Memory B cell (primary cell): ENCODE results near the gene HOMEZ.
"Not testable (repeated sequence)": the region's sequence is repeated elsewhere in the genome, so short reads cannot be mapped to it uniquely, and the experiment has no call there.

Source experiments
- ATAC-seq: fragments of 150-1000 bp; cut with Tn5 transposase; 2 replicates; pipeline ENCODE4 v1.10.0; 2021; ENCODE audit warnings: low read depth, mild to moderate bottlenecking, moderate library complexity
- DNase-seq, 2 donors: peaks; one replicate each; pipeline ENCODE4 v3.0.0; 2022; ENCODE audit warnings: low spot score in 2 of 2
- H3K27ac Mint-ChIP-seq: one replicate; pipeline ENCODE4 v1.8.0; 2022; ENCODE audit warnings: mild to moderate bottlenecking, moderate library complexity, mixed read lengths
- H3K27me3 Mint-ChIP-seq: one replicate; pipeline ENCODE4 v1.8.0; 2022; ENCODE audit warnings: mixed read lengths
- H3K36me3 Mint-ChIP-seq: one replicate; pipeline ENCODE4 v1.8.0; 2022; ENCODE audit warnings: mild to moderate bottlenecking, mixed read lengths
- H3K4me1 Mint-ChIP-seq: one replicate; pipeline ENCODE4 v1.8.0; 2022; ENCODE audit warnings: mixed read lengths
- H3K4me3 Mint-ChIP-seq: one replicate; pipeline ENCODE4 v1.8.0; 2022; ENCODE audit warnings: mild to moderate bottlenecking, moderate library complexity, mixed read lengths
- H3K9me3 Mint-ChIP-seq: one replicate; pipeline ENCODE4 v1.8.0; 2022; ENCODE audit warnings: mixed read lengths

The HOMEZ gene, protein sequence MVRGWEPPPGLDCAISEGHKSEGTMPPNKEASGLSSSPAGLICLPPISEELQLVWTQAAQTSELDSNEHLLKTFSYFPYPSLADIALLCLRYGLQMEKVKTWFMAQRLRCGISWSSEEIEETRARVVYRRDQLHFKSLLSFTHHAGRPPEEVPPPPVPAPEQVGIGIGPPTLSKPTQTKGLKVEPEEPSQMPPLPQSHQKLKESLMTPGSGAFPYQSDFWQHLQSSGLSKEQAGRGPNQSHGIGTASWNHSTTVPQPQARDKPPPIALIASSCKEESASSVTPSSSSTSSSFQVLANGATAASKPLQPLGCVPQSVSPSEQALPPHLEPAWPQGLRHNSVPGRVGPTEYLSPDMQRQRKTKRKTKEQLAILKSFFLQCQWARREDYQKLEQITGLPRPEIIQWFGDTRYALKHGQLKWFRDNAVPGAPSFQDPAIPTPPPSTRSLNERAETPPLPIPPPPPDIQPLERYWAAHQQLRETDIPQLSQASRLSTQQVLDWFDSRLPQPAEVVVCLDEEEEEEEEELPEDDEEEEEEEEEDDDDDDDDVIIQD

DNA sequence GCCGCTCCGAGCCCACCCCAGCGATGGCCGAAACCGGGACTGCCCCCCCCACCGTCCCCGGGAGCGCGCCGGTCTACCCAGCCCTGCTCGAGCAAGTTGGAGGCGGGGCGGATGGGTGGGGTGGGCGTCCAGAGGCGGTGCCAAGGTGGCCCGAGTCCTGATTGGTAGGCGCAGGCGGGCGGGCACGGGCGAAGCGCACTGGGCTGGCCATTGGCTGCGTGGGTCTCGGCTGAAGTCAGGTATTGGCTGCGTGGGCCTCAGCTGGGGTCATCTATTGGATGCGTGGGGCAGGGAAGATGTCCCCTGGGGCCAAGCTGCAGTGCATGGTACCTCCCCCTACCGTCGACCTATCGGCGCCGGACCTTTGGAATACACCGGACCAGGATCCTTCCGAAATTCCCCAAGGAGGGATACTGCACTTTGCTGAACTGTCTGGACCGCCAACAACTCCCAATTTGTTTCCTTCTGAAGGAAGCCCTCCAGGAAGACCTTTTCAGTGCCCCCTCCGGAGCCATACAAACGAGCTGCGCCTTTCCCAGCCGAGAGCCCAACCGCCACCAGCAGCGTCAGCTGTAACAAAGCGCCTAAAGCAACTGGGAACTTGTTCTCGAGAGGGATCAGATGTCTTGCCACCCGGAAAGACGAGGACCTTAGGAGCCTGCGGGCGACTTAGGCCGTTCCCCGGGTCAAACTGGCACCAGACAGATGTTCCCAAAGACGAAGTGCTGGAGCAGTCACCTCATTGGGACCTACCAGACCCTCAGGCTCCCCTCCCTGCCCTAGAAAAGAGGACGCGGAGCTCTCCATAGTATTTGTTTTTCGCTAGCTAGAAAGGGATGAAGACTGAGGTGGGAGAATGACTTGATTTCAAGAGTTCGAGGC is at the start of gene HOMEZ:
HOMEZ (minus strand) TSS at position 113 of the 882 bp plus-strand sequence. CDS start 180 bp downstream, outside the sequence.
- DNase-seq = peak; percentile 93 to 95
- peak; percentile 96 for ATAC-seq
- H3K27ac Mint-ChIP-seq = peak within 1 kb of the TSS; percentile 89

DNA sequence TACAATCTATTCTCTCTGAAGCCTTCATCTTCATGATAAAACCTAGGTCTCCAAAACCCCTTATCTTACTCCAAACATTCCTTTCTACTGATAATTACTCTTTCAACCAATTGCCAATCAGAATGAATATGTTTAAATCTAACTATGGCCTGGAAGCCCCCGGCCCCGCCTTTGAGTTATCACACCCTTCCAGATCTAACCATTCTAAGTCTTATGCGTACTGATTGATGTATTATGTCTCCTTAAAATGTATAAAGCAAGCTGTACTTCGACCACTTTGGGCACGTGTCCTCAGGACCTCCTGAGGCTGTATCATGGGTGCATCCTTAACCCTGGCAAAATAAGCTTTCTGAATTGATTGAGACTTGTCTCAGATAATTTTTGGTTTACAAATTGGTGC is 49.7 kb upstream of the HOMEZ start:
- H3K27me3 Mint-ChIP-seq = peaks cover 14% of the 10 kb centered on the region
- H3K27ac Mint-ChIP-seq = no peak overlapping the region
- no peaks in the 10 kb centered on the region for H3K4me1 Mint-ChIP-seq
- H3K9me3 Mint-ChIP-seq = peaks cover 5% of the 10 kb centered on the region
- ATAC-seq (no peak), DNase-seq (no peak)
- peaks cover 3% of the 10 kb centered on the region for H3K36me3 Mint-ChIP-seq
- H3K4me3 Mint-ChIP-seq = no peak overlapping the region

More for the DNA sequence above, at the start of gene HOMEZ:
- Mint-ChIP-seq H3K4me3 (peak within 1 kb of the TSS; percentile 97), H3K27me3 (no peaks in the 10 kb centered on the region), H3K9me3 (no peaks in the 10 kb centered on the region), H3K36me3 (no peaks in the 10 kb centered on the region), H3K4me1 (peaks cover 6% of the 10 kb centered on the region)

DNA sequence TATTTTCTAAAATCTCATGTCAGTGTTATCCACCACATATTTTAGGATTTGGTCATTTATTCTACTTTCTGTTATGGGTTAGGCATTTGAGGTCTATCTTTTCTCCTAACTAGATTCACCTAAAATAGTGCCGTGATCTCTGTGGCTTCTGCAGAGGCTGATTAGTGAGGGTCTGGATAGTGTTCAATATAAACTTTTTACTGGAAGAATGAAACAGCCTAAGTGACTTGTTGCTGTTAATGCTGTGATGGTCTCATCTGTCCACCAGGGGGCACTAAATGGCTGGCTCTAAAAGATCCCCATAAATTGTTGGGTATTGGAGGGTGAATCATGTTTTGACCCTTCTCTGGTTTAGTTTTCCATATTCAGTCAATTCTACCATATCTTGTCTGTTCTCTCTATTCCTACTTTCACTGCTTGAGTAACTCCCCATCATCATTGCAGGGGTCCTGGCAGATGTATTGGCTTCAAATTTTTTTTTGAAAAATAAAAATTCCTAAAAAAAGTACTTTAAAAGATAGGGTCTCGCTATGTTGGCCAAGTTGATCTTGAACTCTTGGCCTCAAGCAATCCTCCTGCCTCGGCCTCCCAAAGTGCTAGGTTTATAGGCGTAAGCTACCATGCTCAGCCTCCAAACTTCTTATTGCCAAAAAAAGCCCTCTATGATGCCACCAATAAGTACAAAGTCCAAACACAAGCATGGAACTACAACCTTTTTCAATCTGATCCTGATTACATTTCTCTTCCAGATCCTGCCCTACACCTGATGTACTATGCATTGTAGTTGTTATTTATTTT is 42.2 kb upstream of the HOMEZ start:
- Mint-ChIP-seq H3K27ac (no peak overlapping the region), H3K9me3 (no peaks in the 10 kb centered on the region), H3K27me3 (no peaks in the 10 kb centered on the region), H3K36me3 (peaks cover 18% of the 10 kb centered on the region), H3K4me3 (no peak overlapping the region), H3K4me1 (peaks cover 7% of the 10 kb centered on the region)
- peak; percentile 69 for ATAC-seq
- peak; percentile 47 to 50 for DNase-seq

DNA sequence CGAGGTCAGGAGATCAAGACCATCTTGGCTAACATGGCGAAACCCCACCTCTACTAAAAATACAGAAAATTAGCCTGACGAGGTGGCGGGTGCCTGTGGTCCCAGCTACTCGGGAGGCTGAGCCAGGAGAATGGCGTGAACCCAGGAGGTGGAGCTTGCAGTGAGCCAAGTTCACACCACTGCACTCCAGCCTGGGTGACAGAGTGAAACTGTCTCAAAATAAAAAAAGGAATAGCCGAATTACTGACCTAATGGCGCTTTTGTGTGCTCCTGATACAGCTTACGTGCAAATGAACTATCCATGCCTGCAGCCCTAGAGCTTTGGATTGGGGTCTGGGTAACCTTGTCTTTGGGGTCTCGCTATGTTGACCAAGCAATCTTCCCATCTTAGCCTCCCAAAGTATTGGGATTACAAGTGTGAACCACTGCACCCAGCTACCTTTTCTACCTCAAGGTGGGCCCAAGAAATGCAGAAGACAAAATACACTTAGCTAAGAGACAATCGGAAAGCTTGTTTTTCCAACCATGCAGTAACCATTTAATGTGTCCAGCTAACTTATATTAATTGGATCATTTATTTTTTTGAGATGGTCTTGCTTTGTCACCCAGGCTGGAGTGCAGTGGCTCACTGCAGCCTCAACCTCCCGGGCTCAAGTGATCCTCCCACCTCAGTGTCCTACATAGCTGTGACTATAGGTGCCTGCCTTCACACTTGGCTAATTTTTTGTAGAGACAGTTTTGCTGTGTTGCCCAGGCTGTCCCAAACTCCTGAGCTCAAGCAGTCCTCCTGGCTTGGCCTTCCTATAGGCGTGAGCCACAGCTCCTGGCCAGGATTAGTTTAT is 40.8 kb upstream of the HOMEZ start:
- no peak overlapping the region for H3K4me3 Mint-ChIP-seq
- no peaks in the 10 kb centered on the region for H3K27me3 Mint-ChIP-seq
- H3K27ac Mint-ChIP-seq = no peak overlapping the region
- no peak for DNase-seq
- H3K36me3 Mint-ChIP-seq = peaks cover 21% of the 10 kb centered on the region
- peaks cover 18% of the 10 kb centered on the region for H3K4me1 Mint-ChIP-seq
- H3K9me3 Mint-ChIP-seq = no peaks in the 10 kb centered on the region
- no peak for ATAC-seq

DNA sequence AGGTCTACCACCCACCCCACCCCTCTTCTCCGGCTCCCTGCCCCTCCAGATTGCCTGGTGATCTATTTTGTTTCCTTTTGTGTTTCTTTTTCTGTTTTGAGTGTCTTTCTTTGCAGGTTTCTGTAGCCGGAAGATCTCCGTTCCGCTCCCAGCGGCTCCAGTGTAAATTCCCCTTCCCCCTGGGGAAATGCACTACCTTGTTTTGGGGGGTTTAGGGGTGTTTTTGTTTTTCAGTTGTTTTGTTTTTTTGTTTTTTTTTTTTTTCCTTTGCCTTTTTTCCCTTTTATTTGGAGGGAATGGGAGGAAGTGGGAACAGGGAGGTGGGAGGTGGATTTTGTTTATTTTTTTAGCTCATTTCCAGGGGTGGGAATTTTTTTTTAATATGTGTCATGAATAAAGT is 39.8 kb upstream of the HOMEZ start:
- Mint-ChIP-seq H3K4me1 (peaks cover 18% of the 10 kb centered on the region), H3K36me3 (peaks cover 21% of the 10 kb centered on the region)

DNA sequence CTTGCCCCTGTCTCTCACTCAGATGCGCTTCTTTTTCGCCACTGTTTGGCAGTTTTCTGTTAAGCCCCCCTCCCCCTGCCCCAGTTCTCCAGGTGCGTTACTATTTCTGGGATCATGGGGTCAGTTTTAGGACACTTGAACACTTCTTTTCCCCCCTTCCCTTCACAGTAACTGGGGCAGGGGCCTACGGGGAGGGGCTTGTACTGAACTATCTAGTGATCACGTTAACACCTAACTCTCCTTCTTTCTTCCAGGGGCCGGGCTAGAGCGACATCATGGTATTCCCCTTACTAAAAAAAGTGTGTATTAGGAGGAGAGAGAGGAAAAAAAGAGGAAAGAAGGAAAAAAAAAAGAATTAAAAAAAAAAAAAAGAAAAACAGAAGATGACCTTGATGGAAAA is 39.1 kb upstream of the HOMEZ start:
- Mint-ChIP-seq H3K27ac (no peak overlapping the region), H3K4me1 (peaks cover 26% of the 10 kb centered on the region)

More for the DNA sequence above, 39.8 kb upstream of the HOMEZ start:
- DNase-seq, H3K27me3 Mint-ChIP-seq, H3K27ac Mint-ChIP-seq, ATAC-seq, H3K4me3 Mint-ChIP-seq, H3K9me3 Mint-ChIP-seq: not testable (repeated sequence)

DNA sequence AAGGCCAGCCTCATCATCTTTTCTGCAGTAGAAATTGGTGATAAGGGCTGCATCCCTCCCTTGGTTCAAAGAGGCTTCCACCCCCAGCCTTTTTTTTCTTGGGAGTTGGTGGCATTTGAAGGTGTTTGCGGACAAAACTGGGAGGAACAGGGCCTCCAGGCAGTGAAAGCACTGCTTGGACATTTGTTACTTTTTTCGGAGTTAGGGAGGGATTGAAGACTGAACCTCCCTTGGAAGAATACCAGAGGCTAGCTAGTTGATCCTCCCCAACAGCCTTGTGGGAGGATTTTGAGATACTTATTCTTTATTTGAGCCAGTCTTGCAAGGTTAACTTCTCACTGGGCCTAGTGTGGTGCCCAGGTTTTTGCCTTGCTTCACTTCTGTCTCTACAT is 38.5 kb upstream of the HOMEZ start:
- Mint-ChIP-seq H3K36me3 (peaks cover 22% of the 10 kb centered on the region), H3K4me1 (peaks cover 30% of the 10 kb centered on the region), H3K4me3 (no peak overlapping the region), H3K27me3 (no peaks in the 10 kb centered on the region), H3K27ac (no peak overlapping the region), H3K9me3 (no peaks in the 10 kb centered on the region)
- ATAC-seq (no peak), DNase-seq (no peak)

More for the DNA sequence above, 39.1 kb upstream of the HOMEZ start:
- ATAC-seq (no peak), DNase-seq (no peak)
- Mint-ChIP-seq H3K4me3 (no peak overlapping the region), H3K9me3 (no peaks in the 10 kb centered on the region), H3K36me3 (peaks cover 21% of the 10 kb centered on the region), H3K27me3 (no peaks in the 10 kb centered on the region)

DNA sequence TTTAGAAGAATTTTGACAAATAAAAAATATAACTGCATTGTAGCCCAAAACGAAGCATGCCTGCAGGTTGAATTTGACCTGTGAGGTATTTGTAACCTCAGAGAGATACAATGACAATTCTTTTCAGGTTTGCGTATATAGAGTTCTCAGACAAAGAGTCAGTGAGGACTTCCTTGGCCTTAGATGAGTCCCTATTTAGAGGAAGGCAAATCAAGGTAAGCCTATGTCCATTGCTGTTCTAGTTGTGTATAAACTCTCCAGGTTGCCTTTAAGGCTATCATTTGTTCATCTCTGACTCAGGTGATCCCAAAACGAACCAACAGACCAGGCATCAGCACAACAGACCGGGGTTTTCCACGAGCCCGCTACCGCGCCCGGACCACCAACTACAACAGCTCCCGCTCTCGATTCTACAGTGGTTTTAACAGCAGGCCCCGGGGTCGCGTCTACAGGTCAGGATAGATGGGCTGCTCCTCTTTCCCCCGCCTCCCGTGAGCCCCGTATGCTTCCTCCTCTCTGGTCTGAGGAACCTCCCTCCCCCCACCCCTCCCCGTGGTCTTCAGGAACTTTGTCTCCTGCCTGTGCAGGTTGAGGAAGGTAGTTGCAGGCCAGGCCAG is 38.0 kb upstream of the HOMEZ start:
- Mint-ChIP-seq H3K36me3 (peaks cover 22% of the 10 kb centered on the region), H3K27me3 (no peaks in the 10 kb centered on the region), H3K4me3 (no peak overlapping the region), H3K9me3 (no peaks in the 10 kb centered on the region), H3K27ac (no peak overlapping the region), H3K4me1 (peaks cover 30% of the 10 kb centered on the region)
- DNase-seq (no peak), ATAC-seq (no peak)

DNA sequence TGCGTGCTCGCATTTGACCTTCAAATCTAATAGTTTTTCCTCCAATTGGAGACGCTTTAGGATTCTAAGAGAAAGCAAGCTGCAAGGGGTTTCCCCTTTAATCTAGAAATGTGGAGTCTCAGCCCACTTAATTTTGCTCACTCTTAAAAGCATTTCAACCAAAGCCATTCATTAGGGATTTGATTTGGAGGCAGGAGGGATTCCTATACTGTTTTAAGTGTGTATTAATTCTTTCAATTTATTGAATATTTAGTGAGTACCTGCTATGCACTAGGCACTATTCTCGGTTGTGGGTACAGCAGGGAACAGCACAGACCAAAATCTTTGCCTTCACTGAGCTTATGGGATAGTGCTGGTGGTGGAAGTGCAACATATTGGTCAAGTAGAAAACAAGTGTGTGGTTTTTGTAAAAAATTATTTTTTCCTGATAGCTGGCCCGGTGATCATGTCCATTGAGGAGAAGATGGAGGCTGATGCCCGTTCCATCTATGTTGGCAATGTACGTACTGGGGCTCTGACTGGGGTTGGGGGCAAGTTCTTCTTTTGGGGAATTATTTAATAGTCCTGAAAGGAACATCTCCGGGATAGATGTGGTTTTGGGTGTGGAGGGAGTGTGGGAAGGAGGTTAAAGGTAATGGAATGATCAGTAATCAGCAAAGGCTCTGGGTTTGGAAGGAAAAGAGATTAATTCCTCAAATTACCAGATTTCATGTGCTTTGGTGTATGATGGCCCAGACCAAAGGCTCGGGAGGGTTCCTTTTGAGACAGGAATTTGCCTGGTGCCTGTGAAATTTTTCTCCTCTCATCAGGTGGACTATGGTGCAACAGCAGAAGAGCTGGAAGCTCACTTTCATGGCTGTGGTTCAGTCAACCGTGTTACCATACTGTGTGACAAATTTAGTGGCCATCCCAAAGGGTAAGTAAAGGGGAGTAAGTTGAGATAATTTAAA is 36.9 kb upstream of the HOMEZ start:
- ATAC-seq (no peak), DNase-seq (no peak)
- peaks cover 27% of the 10 kb centered on the region for H3K4me1 Mint-ChIP-seq
- H3K4me3 Mint-ChIP-seq = peak overlapping the region; percentile 87
- no peaks in the 10 kb centered on the region for H3K27me3 Mint-ChIP-seq
- peak overlapping the region; percentile 98 for H3K27ac Mint-ChIP-seq
- H3K9me3 Mint-ChIP-seq = no peaks in the 10 kb centered on the region
- H3K36me3 Mint-ChIP-seq = peaks cover 22% of the 10 kb centered on the region

DNA sequence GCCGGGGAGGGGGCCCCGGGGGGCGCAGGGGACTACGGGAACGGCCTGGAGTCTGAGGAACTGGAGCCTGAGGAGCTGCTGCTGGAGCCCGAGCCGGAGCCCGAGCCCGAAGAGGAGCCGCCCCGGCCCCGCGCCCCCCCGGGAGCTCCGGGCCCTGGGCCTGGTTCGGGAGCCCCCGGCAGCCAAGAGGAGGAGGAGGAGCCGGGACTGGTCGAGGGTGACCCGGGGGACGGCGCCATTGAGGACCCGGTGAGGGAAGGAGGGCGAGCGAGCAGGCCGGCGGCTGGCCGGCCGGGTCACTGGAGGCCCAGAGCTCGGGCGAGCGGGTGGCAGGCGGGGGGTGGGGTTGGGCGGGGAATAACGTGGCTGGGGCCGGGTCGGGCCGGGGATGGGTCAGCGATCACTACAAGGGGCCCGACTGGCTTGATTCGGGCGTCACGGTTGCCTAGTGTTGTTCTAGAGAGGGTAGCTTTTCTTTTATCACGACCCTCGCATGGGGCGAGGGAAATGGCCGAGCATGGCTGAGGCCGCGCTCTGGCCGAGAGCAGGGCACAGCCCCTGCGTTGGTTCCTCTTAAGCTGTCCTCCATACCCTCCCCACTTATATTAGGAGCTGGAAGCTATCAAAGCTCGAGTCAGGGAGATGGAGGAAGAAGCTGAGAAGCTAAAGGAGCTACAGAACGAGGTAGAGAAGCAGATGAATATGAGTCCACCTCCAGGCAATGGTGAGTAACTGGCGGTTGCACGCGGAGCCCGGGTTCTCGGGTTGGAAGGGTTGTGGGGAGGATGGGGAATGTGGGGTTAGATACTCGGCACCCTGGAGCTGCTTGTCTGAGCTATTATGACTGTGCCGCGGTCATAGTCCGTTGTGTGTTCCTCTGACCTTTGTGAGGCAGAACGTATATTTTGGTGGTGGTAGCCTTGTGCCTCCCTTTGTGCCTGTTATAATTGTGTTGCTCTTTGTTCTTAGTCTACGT is 35.9 kb upstream of the HOMEZ start:
- Mint-ChIP-seq H3K27ac (peak overlapping the region; percentile 98), H3K27me3 (no peaks in the 10 kb centered on the region), H3K9me3 (no peaks in the 10 kb centered on the region), H3K4me3 (peak overlapping the region; percentile 87), H3K36me3 (peaks cover 22% of the 10 kb centered on the region), H3K4me1 (peaks cover 26% of the 10 kb centered on the region)
- ATAC-seq = peak; percentile 0
- DNase-seq = no peak
